ENCODE results near the gene TUBG1.

GRCh38 chr17:42565523-42566214 is 43.8 kb upstream of the TUBG1 start:
- TF ChIP-seq SUZ12 (IDR thresholded peaks at IDR 0.05; ENCODE audit: extremely low read depth, insufficient read depth, insufficient read length) (no peak), YY1 (IDR thresholded peaks at IDR 0.05; ENCODE audit: insufficient read depth, insufficient read length) (no peak), ZNF274 (IDR thresholded peaks at IDR 0.05; ENCODE audit: low read depth, low read length) (no peak)
